K562 (cell line): ENCODE data around the gene MAN1A1. TPM values are rescaled to one million over a fixed set of nuclear protein-coding genes. Genes with fewer than 3 reads are reported as not detected.

ENCODE experiments used
- ARID4B ChIP-seq: sonication (generic); formaldehyde crosslinking; IDR thresholded peaks from 2 replicates; pipeline ENCODE4 v1.8.0; 2022; ENCODE audit warnings: mild to moderate bottlenecking, missing genetic modification reagents
- ARNT ChIP-seq, 2 experiments: fragments of 450-650 bp; IDR thresholded peaks; 2 replicates each; pipeline ENCODE4 v1.6.1; 2016; ENCODE audit warnings: mild to moderate bottlenecking in 1 of 2
- BCL6 ChIP-seq: fragments of 250-450 bp; sonication (Bioruptor Pico); IDR thresholded peaks from 2 replicates; pipeline ENCODE4 v1.4.0; 2020
- CREB3 ChIP-seq: fragments of 450-650 bp; conservative IDR thresholded peaks from 2 replicates; pipeline ENCODE4 v1.6.1; 2016; ENCODE audit warnings: missing genetic modification characterization, low read depth, mild to moderate bottlenecking, missing compliant biosample characterization, moderate library complexity
- FOXJ3 ChIP-seq: sonication (generic); formaldehyde crosslinking; IDR thresholded peaks from 2 replicates; pipeline ENCODE4 v1.4.0; 2020; ENCODE audit warnings: mild to moderate bottlenecking, missing genetic modification reagents
- ID3 ChIP-seq, 2 experiments: fragments of 250-450 bp in 1 of 2; fragments of 450-650 bp in 1 of 2; sonication (Bioruptor Pico) in 1 of 2; IDR thresholded peaks; 2 replicates each; pipeline versions ENCODE4 v1.6.1 to v1.8.0; 2016 to 2021; ENCODE audit warnings: mild to moderate bottlenecking in 2 of 2, moderate library complexity in 2 of 2, missing compliant biosample characterization in 1 of 2, missing genetic modification characterization in 1 of 2
- KAT2B ChIP-seq: IDR thresholded peaks from one replicate; pipeline ENCODE4 v1.6.1; 2012; ENCODE audit warnings: low read depth, mild to moderate bottlenecking, control low read depth, inconsistent platforms, low read length, moderate library complexity
- LARP7 ChIP-seq: fragments of 450-650 bp; IDR thresholded peaks from 2 replicates; pipeline ENCODE4 v1.6.1; 2016
- MYC ChIP-seq, 2 experiments: fragments of 250-450 bp in 1 of 2; sonication (Bioruptor Pico) in 1 of 2; IDR thresholded peaks; 2 replicates each; pipeline versions ENCODE4 v1.5.1 to v1.6.1; 2012 to 2021; ENCODE audit warnings: low read depth in 2 of 2, borderline replicate concordance in 1 of 2, improper control_type of control experiment in 1 of 2, low read length in 1 of 2, mild to moderate bottlenecking in 1 of 2, moderate library complexity in 1 of 2
- TCF7 ChIP-seq: sonication (generic); IDR thresholded peaks from 2 replicates; pipeline ENCODE4 v1.6.1; 2016; ENCODE audit warnings: antibody characterized with exemption, borderline replicate concordance
- TRIM24 ChIP-seq, 2 experiments: fragments of 450-650 bp; IDR thresholded peaks; 2 replicates each; pipeline ENCODE4 v1.6.1; 2016
- ZMIZ1 ChIP-seq, 2 experiments: fragments of 150-350 bp in 1 of 2; IDR thresholded peaks; 2 replicates each; pipeline ENCODE4 v1.6.1; 2012 to 2016; ENCODE audit warnings: low read depth in 2 of 2, low read length in 2 of 2, mild to moderate bottlenecking in 1 of 2, moderate library complexity in 1 of 2
- ZNF212 ChIP-seq: fragments of 450-650 bp; formaldehyde crosslinking; IDR thresholded peaks from 2 replicates; pipeline ENCODE4 v1.4.0; 2020; ENCODE audit warnings: mild to moderate bottlenecking
- ZNF280B ChIP-seq: fragments of 250-450 bp; sonication (Bioruptor Pico); IDR thresholded peaks from 2 replicates; pipeline ENCODE4 v1.5.1; 2021; ENCODE audit warnings: mild to moderate bottlenecking
- polyA plus RNA-seq, 8 experiments: library from polyadenylated mRNA; depleted of rRNA in 4 of 8; stranded (reverse) in 5 of 8; unstranded in 3 of 8; fragments of >200 nt; fragmentation: Nextera tagmentation in 2 of 8; fragmentation: Illumina TruSeq in 1 of 8; extraction: Ambion mirVana in 2 of 8; extraction: Trizol in 1 of 8; gene quantifications; 2 replicates each; pipeline versions ENCODE4 v1.2.1 to v1.2.3, GENCODE V29; 2011 to 2014; ENCODE audit warnings: inconsistent platforms in 1 of 8, missing spikeins in 1 of 8
- total RNA-seq, 7 experiments: library from RNA; depleted of rRNA in 6 of 7; stranded (reverse); fragments of >200 nt in 6 of 7; fragmentation: Illumina TruSeq in 2 of 7; extraction: Trizol in 2 of 7; gene quantifications; 2 replicates each; pipeline versions ENCODE4 v1.2.1 to v1.2.3, GENCODE V29; 2011 to 2021; ENCODE audit warnings: low replicate concordance in 1 of 7

MAN1A1 gene
- total and polyA plus RNA-seq, 9 of the 15 experiments (the other 6 are each of a cell fraction or from before 2014, with no cell fraction given), result 24.5 to 78.4 (median 59.7) TPM

- no peak for TF ChIP-seq ZMIZ1 (IDR thresholded peaks at IDR 0.05; ENCODE audit: low read depth in 2 of 2, low read length in 2 of 2)
- TF ChIP-seq ZNF212, result no peak
- no peak for TF ChIP-seq ARNT (IDR thresholded peaks at IDR 0.05)
- no peak for TF ChIP-seq LARP7
- no peak for TF ChIP-seq ID3 (CRISPR knock-in tag; IDR thresholded peaks at IDR 0.05)
- TF ChIP-seq ID3 (tag; IDR thresholded peaks at IDR 0.05), result no peak
- TF ChIP-seq ARID4B (CRISPR knock-in tag), result peak; percentile 78
- TF ChIP-seq ZNF280B (CRISPR knock-in tag), result no peak
- no peak for TF ChIP-seq CREB3 (tag)
- peak; percentile 54 for TF ChIP-seq MYC (IDR thresholded peaks at IDR 0.05; ENCODE audit: low read depth, low read length)
- TF ChIP-seq MYC (CRISPR knock-in tag; IDR thresholded peaks at IDR 0.05; ENCODE audit: borderline replicate concordance, low read depth), result no peak; the same call in 1 of the 2 replicates
- no peak for TF ChIP-seq BCL6 (CRISPR knock-in tag)
- TF ChIP-seq FOXJ3 (CRISPR knock-in tag), result no peak
- TF ChIP-seq KAT2B, result no peak
- no peak; the same call in 1 of the 2 replicates for TF ChIP-seq TCF7
- 0 out of 4 replicates have a peak, but pooled peaks of 1 of the 2 experiments have one; percentile 24 for TF ChIP-seq TRIM24 (IDR thresholded peaks at IDR 0.05)
Measured at GRCh38 chr6:119349361-119350201, at the start of gene MAN1A1 (continued).
